Panc1 (cell line): ENCODE results near the gene LONP1. TPM values are rescaled to one million over a fixed set of nuclear protein-coding genes. Genes with fewer than 3 reads are reported as not detected.

ENCODE experiments used
- ATAC-seq: fragments of 200-7000 bp; cut with Tn5 transposase; 2 replicates; pipeline ENCODE4 v1.9.1; 2020; ENCODE audit warnings: mild to moderate bottlenecking, moderate library complexity
- BruUV-seq: library from RNA; stranded (reverse); fragments of 400-500 nt; replicated peaks from 2 replicates; lab custom pipeline; 2021; lab: Mats Ljungman, UMichigan
- CTCF ChIA-PET: fragments of 300-600 bp; sonication (Branson Sonifier 250); formaldehyde crosslinking; loops from one replicate; lab custom pipeline; 2022; ENCODE audit warnings: antibody characterized with exemption; lab: Charles Lee
- POLR2A ChIA-PET: fragments of 300-600 bp; sonication (Branson Sonifier 250); formaldehyde crosslinking; loops from one replicate; lab custom pipeline; 2022; ENCODE audit warnings: antibody characterized with exemption; lab: Charles Lee
- DNase-seq: peaks from one replicate; pipeline ENCODE4 v3.0.0-alpha.2; 2010; ENCODE audit warnings: low read depth, low spot score
- H3K27ac ChIP-seq: 2 replicates; pipeline ENCODE4 v1.5.1; 2011; ENCODE audit warnings: mild to moderate bottlenecking, low read length, inconsistent platforms
- H3K27me3 ChIP-seq: fragments of 200-500 bp; sonication (Bioruptor generic); 2 replicates; pipeline ENCODE4 v1.6.0; 2014; ENCODE audit warnings: low read length, inconsistent platforms; ENCODE audit not compliant: control insufficient read depth, insufficient read depth
- H3K36me3 ChIP-seq: fragments of 200-500 bp; sonication (Bioruptor generic); 2 replicates; pipeline ENCODE4 v1.5.1; 2014; ENCODE audit warnings: inconsistent platforms, mild to moderate bottlenecking, low read length, moderate library complexity; ENCODE audit not compliant: control insufficient read depth, insufficient read depth
- H3K4me1 ChIP-seq: 2 replicates; pipeline ENCODE4 v1.5.1; 2011; ENCODE audit warnings: inconsistent platforms, mild to moderate bottlenecking, low read length, moderate library complexity; ENCODE audit not compliant: control insufficient read depth, insufficient read depth
- H3K4me3 ChIP-seq, 2 experiments: 2 replicates each; pipeline ENCODE4 v1.5.1; 2011 to 2012; ENCODE audit warnings: low read depth in 2 of 2, low read length in 2 of 2, mild to moderate bottlenecking in 2 of 2, inconsistent platforms in 1 of 2, moderate library complexity in 1 of 2
- H3K9me3 ChIP-seq: fragments of 200-500 bp; sonication (Bioruptor generic); 2 replicates; pipeline ENCODE4 v1.5.1; 2014; ENCODE audit warnings: low read depth, mild to moderate bottlenecking, inconsistent platforms, low read length, moderate library complexity; ENCODE audit not compliant: control insufficient read depth, insufficient read depth
- POLR2AphosphoS5 ChIP-seq: IDR thresholded peaks from 2 replicates; pipeline ENCODE4 v1.6.1; 2012; ENCODE audit warnings: mild to moderate bottlenecking, low read depth, low read length, moderate library complexity
- SIN3A ChIP-seq: IDR thresholded peaks from 2 replicates; pipeline ENCODE4 v1.6.1; 2012; ENCODE audit warnings: low read depth, mild to moderate bottlenecking, low read length, moderate library complexity, borderline replicate concordance; ENCODE audit not compliant: insufficient read depth
- TCF7L2 ChIP-seq: IDR thresholded peaks from 2 replicates; pipeline ENCODE4 v1.6.1; 2011; ENCODE audit warnings: mild to moderate bottlenecking, low read depth, low read length, inconsistent platforms
- in situ Hi-C: cut with HindIII; loops from 2 replicates; pipeline ENCODE4 v1.10.0; 2016; ENCODE audit warnings: low sequenced_read_pairs, low pct_unique_long_range_greater_than_20kb
- intact Hi-C: fragments of 100-400 bp; cut with micrococcal nuclease; formaldehyde crosslinking; loops from one replicate; pipeline ENCODE4 v1.10.0; 2022; ENCODE audit not compliant: unreplicated experiment
- total RNA-seq: library from RNA; stranded (reverse); gene quantifications from one replicate; pipeline ENCODE4 v1.2.1, GENCODE V29; 2021; ENCODE audit not compliant: unreplicated experiment
- TF ChIP-seq, protein P1 (sequence below): fragments of 450-650 bp; IDR thresholded peaks from 2 replicates; pipeline ENCODE4 v1.5.1; 2017; ENCODE audit warnings: mild to moderate bottlenecking
- TF ChIP-seq, protein P2 (sequence below), 2 experiments: IDR thresholded peaks; 2 replicates each; pipeline ENCODE4 v1.6.1; 2011 to 2012; ENCODE audit warnings: low read depth in 2 of 2, control low read depth in 1 of 2, low read length in 1 of 2, mild to moderate bottlenecking in 1 of 2, moderate library complexity in 1 of 2; ENCODE audit not compliant: insufficient read depth in 1 of 2

Gene LONP1
- total RNA-seq, 1 experiment from 2014 or later: 93.0 TPM

- TF ChIP-seq SIN3A (no peak), POLR2AphosphoS5 (no peak), TCF7L2 (no peak)
- TF ChIP-seq, protein P1, sequence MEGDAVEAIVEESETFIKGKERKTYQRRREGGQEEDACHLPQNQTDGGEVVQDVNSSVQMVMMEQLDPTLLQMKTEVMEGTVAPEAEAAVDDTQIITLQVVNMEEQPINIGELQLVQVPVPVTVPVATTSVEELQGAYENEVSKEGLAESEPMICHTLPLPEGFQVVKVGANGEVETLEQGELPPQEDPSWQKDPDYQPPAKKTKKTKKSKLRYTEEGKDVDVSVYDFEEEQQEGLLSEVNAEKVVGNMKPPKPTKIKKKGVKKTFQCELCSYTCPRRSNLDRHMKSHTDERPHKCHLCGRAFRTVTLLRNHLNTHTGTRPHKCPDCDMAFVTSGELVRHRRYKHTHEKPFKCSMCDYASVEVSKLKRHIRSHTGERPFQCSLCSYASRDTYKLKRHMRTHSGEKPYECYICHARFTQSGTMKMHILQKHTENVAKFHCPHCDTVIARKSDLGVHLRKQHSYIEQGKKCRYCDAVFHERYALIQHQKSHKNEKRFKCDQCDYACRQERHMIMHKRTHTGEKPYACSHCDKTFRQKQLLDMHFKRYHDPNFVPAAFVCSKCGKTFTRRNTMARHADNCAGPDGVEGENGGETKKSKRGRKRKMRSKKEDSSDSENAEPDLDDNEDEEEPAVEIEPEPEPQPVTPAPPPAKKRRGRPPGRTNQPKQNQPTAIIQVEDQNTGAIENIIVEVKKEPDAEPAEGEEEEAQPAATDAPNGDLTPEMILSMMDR: no peak
- TF ChIP-seq, protein P2, sequence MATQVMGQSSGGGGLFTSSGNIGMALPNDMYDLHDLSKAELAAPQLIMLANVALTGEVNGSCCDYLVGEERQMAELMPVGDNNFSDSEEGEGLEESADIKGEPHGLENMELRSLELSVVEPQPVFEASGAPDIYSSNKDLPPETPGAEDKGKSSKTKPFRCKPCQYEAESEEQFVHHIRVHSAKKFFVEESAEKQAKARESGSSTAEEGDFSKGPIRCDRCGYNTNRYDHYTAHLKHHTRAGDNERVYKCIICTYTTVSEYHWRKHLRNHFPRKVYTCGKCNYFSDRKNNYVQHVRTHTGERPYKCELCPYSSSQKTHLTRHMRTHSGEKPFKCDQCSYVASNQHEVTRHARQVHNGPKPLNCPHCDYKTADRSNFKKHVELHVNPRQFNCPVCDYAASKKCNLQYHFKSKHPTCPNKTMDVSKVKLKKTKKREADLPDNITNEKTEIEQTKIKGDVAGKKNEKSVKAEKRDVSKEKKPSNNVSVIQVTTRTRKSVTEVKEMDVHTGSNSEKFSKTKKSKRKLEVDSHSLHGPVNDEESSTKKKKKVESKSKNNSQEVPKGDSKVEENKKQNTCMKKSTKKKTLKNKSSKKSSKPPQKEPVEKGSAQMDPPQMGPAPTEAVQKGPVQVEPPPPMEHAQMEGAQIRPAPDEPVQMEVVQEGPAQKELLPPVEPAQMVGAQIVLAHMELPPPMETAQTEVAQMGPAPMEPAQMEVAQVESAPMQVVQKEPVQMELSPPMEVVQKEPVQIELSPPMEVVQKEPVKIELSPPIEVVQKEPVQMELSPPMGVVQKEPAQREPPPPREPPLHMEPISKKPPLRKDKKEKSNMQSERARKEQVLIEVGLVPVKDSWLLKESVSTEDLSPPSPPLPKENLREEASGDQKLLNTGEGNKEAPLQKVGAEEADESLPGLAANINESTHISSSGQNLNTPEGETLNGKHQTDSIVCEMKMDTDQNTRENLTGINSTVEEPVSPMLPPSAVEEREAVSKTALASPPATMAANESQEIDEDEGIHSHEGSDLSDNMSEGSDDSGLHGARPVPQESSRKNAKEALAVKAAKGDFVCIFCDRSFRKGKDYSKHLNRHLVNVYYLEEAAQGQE (IDR thresholded peaks at IDR 0.05; ENCODE audit: insufficient read depth in 1 of 2, low read depth in 2 of 2, low read length in 1 of 2): no peak
- DNase-seq (no peak), ATAC-seq (no peak)
- no TSS peak for BruUV-seq
- in situ Hi-C loops (no loop called here), intact Hi-C loops (no loop called here)
- peaks cover 6% of the 10 kb centered on the region; the same call in 1 of the 2 replicates for H3K36me3 ChIP-seq
- no peak overlapping the region for H3K4me3 ChIP-seq
- H3K27ac ChIP-seq: no peak overlapping the region
- CTCF ChIA-PET: interaction anchor here (0.7 kb wide), 1 partner anchor 24 kb away, joined by 5 read pairs; no protein-coding TSS in a partner anchor
- POLR2A ChIA-PET: no interaction called here
- no peaks in the 10 kb centered on the region for H3K27me3 ChIP-seq
- no peaks in the 10 kb centered on the region for H3K9me3 ChIP-seq
- peaks cover 8% of the 10 kb centered on the region; the same call in 1 of the 2 replicates for H3K4me1 ChIP-seq
These were observed 5.1 kb downstream of the LONP1 start for GRCh38 chr19:5714816-5715215.

DNA sequence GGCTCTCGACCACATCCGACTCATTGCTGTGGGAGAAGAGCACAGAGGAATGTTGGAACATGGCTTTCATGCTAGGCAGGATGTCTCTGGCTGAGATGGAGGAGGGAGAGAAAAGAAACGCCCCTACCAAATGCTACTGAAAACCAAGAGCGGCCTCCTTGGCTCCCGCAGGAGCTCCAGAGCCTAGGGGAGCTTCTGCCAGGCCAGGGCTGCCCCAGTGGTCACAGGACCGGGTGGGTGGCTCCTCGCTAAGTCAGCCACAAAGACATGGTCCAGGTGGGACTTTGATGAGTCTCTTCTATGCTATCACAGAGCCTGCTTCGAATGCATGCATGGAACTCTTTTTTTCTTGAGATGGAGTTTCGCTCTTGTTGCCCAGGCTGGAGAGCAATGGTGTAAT is 6.7 kb downstream of the LONP1 start:
- Histone ChIP-seq H3K27me3 (no peaks in the 10 kb centered on the region), H3K4me3 (no peak overlapping the region), H3K36me3 (0 out of 2 replicates have a peak, but pooled peaks cover 2% of the 10 kb centered on the region), H3K9me3 (no peaks in the 10 kb centered on the region), H3K27ac (no peak overlapping the region), H3K4me1 (peaks cover 8% of the 10 kb centered on the region; the same call in 1 of the 2 replicates)
- no peak for ATAC-seq
- no TSS peak for BruUV-seq
- in situ Hi-C loops: no loop called here
- ChIA-PET POLR2A (no interaction called here), CTCF (no interaction called here)
- intact Hi-C loops: no loop called here
- TF ChIP-seq, protein P2 (IDR thresholded peaks at IDR 0.05; ENCODE audit: insufficient read depth in 1 of 2, low read depth in 2 of 2, low read length in 1 of 2): no peak
- TF ChIP-seq POLR2AphosphoS5: no peak
- no peak for TF ChIP-seq TCF7L2
- TF ChIP-seq, protein P1: no peak
- TF ChIP-seq SIN3A: no peak
- no peak for DNase-seq
